NCI-H460 (cell line): ENCODE data around the gene OGFR. TPM values are rescaled to one million over a fixed set of nuclear protein-coding genes. Genes with fewer than 3 reads are reported as not detected.
"Not testable (repeated sequence)": the region's sequence is repeated elsewhere in the genome, so short reads cannot be mapped to it uniquely, and the experiment has no call there.

Experiments used
- DNase-seq: peaks from one replicate; pipeline ENCODE4 v3.0.0-alpha.2; 2016; ENCODE audit warnings: low read depth; ENCODE audit errors: extremely low read depth
- total RNA-seq: library from RNA; depleted of rRNA; stranded (reverse); fragments of >200 nt; shearing (Covaris generic); gene quantifications from 2 replicates; pipeline ENCODE4 v1.2.3, GENCODE V29; 2014

Gene OGFR
- total RNA-seq, 1 experiment from 2014 or later, result 32.6 TPM

DNA sequence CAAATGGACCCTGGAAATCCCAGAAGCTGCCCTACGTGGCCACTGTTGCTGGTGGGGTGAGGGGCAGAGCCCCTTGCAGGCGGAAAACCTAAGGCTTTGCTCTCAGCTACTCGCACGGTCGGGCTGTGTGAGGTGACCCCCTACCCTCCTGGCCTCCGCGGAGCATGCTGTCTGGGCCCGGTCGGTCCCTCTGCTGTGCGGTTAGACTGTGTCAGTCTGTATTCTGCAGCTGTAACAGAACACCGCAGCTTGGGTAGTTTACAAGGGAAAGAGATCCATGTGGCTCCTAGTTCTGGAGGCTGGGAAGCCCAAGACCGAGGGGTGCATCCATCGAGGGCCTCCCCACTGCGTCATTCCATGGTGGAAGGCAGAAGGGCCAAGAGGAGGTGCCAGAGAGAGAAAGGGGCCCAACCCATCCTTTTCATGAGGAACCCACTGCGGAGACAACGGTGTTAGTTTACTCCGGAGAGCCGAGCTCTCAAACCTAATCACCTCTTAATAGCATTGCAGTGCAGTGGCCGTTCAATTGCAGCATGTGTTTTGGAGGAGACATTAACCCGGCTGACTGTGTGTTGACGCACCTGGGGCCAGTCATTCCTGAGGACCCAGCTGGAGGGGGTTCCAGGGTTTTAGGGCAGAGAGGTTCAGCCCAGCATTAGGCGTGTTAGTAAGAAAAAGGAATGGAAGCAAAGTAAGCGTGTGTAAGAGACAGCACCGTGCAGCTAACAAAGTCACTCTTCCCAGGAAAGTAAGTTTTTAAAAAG lies 30.5 kb downstream of the OGFR start:
- no peak for DNase-seq

DNA sequence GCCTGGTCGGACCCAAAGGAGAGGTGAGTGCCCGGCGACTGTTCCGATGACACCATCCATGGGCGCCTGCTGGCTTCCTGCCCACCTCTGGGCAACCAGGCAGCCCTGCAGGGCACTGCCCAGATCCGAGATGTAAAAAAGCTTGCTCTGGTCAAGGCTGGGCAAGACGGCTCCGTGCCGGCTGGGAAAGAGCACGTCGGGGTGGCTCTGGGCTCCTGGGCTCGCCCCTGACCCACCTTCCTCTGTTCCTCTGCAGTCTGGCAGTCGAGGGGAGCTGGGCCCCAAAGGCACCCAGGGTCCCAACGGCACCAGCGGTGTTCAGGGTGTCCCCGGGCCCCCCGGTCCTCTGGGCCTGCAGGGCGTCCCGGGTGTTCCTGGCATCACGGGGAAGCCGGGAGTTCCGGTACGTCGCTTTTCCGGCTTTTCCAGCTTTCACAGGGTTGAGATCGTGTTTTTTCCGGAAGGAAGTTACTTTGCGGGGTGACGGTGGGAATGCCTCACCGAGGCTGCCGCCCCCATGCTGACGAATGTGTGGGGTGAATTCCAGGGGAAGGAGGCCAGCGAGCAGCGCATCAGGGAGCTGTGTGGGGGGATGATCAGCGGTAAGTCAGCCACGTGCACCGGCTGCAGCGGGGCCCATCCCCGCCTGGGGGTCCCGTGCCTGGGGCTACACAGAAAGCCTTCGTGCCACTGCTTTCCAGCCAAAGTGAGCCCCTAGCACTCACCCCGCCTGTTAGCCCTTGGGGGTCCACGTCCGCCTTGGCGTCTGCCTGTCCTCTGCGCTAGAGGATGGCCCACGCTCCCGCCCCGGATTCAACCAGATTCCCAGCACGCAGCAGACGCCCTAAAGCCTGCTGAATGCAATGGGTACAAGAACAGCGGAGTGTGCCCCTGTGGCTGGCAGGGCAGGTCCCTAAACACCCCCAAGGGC lies 31.6 kb downstream of the OGFR start:
- DNase-seq, result no peak

DNA sequence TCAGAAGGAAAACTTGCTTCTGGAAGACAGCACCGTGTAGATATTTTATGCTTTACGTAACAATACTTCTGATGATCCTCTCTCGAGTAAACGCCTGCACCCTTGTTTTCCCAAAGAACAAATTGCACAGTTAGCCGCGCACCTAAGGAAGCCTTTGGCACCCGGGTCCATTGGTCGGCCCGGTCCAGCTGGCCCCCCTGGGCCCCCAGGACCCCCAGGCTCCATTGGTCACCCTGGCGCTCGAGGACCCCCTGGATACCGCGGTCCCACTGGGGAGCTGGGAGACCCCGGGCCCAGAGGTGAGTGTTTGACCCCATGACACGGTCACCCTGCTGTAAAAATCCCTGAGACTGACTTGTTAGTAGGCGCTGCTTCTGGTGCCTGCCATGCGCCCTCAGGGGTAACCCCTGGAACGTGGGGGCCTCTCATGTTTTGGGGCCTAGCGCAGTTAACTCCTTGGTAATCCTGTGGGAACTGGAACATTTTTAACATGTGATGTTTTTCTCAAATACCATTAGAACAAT lies 32.4 kb downstream of the OGFR start:
- DNase-seq, result no peak

DNA sequence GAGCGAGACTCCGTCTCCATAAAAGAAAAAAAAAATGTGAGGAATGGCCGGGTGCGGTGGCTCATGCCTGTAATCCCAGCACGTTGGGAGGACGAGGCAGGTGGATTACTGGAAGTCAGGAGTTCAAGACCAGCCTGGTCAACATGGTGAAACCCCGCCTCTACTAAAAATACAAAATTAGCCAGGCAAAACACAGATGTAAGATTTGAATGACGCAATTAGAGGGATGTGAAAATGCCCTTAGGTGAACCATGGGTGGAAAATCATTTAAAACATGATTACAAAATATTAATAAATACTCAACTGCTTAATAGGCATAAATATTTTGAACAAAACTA lies 33.1 kb downstream of the OGFR start:
- DNase-seq, result no peak

DNA sequence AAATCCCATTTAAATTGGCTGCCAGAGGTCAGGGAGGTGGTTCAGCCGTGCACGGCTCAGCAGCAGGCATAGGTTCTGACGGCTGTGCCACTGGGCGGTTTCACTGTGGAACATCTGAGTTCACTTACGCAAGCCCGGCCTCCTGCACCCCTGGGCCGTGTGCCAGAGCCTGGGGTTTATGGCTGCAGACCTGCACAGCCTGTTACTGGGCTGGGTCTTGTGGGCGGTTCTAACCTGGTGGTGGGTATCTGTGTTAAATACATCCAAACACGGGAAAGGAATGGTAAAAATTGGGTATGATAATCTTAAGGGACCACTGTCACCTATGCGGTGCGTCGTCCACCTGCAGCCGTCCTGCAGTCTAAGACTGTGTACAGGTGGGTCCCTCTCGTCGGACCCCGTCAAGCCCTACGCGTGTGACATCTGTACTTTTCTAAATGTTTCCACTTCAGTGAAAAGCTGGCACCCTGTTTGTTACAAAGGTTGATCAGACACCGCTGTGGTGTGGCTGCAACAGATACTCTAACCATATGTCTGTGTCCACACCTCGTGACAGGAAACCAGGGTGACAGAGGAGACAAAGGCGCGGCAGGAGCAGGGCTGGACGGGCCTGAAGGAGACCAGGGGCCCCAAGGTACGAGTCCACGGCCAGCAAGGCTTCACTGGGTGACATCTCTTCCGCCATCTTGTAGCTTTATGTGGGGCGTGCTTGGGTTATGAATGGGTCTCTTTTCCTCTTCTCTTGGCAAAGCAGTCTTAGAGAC lies 33.7 kb downstream of the OGFR start:
- DNase-seq, result no peak

DNA sequence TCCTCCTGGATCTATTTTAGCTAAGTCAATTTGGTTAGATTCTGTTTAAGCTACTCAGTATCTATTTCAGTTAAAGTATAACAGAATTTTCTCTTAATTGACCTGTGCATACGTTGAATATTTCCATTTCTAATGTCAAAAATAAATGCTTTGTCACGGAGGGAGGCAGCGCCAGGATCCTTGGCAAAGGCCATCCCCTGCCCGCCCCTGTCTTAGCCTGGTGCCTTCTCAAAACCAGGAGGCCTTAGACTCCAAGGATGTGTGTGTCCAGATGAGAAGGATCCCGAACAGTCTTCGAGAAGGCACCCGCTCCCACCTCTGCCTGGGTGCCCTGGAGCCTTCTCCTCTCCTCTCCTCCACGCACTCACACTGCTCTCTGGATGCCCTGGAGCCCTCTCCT lies 34.6 kb downstream of the OGFR start:
- DNase-seq, result no peak

DNA sequence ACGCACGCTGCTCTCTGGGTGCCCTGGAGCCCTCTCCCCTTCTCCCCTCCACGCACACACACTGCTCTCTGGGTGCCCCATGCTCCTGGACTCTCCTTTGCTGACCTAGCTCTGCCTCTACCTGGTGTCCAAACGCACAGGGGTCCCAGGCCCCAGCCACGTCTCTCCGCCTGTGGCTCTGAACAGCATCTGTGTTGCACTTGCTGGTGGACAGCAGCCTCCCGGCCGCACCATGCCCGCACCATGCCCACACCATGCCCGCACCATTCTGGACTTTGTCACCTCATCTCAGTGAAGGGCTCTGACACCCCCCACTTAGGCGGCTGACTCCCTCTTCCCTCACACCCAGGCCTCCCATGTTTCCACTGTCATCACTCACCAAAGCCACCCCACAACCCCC lies 35.2 kb downstream of the OGFR start:
- no peak for DNase-seq

DNA sequence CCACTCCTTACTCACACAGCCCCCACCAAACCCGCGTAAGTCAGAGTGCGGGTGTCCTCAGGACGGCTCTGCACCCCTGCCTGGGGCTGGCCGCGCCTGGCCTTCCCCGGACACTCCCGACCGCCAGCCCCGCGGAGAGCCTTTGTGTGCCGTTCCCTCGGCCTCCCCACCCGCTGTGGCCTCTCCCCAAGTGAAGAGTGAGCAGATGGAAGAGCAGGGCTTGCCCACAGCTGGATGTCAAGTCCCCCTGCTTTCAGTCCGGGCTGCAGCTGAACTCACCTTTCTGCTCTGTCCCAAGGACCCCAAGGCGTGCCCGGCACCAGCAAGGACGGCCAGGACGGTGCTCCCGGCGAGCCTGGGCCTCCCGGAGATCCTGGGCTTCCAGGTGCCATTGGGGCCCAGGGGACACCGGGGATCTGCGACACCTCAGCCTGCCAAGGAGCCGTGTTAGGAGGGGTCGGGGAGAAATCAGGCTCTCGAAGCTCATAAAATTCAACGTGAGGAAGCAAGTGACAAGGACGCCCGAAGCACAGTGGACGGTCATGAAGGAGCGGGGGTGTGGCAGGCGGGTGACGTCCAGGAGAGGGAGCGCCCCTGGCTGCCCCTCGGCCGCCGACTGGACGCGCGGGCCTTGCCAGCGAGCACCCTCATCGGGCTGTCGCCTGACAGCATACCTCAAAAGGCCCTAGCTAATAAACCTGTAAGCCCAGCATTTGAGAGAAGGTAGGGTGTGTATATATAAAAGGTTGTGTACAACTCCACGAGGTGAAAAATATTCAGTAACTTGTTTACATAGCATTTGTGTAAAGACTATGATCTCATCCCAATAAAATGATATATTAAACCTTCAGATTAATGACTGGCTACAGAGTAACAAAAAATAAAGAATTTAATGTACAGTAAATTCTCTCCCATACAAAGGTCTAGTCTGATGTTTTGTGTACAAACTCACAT lies 35.9 kb downstream of the OGFR start:
- no peak for DNase-seq

DNA sequence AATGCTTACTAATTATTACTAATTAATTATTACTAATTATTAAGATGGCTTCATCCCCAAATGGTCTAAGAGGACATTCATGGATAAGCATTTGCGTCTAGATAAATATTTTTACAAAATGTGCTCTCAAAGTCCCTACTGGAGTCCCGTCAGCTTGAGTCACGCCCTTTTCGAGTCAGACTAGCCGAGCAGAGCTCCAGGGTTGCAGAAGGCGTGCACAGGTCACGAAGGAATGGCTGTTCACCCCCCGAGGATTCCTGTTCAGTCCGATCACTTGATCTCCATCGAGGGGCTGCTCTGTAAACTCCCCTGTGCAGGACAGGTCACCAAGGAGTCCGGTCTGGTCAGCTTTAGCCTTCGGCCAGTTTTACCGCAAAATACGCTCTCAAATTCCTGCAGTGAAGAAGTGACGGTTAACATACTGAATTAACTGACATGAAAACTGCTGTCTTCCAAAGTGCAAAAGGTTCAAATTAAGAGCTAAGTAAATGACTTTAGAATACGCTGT lies 37.1 kb downstream of the OGFR start:
- no peak for DNase-seq

DNA sequence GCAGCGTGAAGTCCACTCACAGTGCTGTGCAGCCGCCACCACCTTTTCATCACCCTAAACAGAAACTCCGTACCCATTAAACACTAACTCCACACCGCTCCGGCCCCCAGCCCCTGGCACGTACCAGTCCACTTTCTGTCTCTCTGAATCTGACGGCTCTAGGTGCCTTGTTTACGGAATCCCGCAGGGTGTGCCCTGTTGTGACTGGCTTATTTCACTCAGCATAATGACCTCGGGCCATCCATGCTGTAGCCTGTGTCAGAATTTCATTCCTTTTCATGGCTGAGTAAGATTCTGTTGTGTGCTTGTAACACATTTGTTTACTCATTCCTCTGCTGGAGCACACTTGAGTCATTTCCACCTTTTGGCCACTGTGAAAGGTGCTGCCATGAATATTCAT lies 39.0 kb downstream of the OGFR start:
- DNase-seq, result peak; percentile 43

DNA sequence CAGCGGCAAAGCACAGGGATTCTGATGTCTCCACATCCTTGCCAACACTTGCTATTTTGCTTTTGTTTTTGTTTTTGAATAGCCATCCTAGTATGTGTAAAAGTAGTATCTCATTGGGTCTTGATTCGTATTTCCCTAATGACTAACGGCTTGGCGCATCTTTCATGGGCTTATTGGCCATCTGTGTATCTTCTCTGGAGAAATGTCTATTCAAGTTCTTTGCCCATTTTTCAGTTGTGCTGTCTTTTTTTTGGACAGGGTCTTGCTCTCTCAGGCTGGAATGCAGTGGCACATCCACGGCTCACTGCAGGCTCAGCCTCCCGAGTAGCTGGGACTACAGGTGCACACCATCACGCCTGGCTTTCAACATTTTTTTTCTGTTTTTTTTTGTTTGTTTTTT lies 39.5 kb downstream of the OGFR start:
- DNase-seq, result no peak

DNA sequence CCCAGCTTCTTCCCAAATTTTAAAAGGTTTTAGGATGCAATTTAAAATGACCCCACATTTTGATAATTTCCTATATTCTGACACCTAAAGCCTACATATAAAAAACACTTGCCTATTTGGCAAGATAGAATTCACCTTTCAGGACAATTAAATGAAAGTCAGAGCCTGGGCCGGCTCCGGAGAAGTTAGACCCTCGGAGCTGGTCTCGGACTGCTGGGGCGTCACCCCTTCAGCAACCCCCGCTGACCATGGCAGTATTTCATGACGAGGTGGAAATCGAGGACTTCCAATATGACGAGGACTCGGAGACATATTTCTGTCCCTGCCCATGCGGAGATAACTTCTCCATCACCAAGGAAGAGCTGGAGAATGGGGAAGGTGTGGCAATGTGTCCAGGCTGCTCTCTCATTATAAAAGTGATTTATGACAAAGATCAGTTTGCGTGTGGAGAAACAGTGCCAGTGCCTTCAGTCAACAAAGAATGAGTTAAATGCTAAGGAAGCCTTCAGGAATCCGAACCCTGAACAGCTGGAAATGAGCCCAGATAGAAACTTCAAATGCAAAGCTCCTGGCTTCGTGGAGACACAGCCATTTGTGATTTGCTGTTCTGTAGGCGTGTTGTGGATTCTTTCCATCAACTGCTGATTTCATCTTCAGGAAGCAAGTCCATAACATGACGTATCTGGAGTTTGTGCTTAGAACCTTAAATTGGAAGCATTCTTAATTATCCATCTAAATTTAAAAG lies 41.0 kb downstream of the OGFR start:
- no peak for DNase-seq

DNA sequence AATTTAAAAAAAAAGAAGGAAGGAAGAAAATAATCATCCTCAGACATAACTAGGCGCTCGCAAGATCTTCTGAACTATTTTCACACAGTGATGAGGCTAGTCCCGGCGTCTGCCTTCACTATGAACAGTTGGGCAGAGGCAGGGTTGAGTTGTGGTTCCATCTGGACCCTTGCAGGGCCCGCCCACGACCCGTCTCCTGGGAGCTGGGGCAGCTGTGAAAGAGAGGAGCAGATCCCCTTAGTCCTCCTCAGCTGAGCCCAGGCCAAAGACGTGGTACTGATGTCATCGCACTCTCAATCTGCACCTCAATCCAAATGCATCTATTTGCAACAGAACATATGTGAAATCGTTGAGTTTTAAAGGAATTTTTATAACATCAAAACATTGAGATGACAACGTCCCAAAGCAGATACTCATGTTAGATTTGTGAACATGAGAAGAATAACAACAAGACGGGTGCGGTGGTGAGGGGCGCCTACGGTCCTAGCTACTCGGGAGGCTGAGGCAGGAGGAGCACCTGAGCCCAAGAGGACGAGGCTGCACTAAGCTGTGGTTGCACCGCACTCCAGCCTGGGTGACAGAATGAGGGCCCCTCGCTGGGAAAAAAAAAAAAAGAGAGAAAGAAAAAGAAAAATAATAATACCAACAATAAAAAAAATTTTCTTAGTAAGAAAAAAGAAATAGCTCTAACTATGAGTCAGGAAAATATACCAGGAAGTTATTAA lies 41.7 kb downstream of the OGFR start:
- DNase-seq, result no peak

DNA sequence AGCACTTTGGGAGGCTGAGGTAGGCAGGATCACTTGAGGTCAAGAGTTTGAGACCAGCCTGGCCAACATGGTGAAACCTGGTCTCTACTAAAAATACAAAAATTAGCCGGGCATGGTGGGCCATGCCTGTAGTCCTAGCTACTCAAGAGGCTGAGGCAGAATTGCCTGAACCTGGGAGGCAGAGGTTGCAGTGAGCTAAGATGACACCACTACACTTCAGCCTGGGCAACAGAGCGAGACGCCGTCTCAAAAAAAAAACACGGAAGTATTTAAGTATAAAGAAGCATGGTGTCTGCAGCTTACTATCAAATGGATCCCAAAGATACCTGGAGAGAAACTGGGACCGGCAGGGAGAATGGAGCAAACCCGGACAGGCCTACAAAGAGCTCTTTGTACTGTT lies 44.3 kb downstream of the OGFR start:
- not testable (repeated sequence) for DNase-seq

DNA sequence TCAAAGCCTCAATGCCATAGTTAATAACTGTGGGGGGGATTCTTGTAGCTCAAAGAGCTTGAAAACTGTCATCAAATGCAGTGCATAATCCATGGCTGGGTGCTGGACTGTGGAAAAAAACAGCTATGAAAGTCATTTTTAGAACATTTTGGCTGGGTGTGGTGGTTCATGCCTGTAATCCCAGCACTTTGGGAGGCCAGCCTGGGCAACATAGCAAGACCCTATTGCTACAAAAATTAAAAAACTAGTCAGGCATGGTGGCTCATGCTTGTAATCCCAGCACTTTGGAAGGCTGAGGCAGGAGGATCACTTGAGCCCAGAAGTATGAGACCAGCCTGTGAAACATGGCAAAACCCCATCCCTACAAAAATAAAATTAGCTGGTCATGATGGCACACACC lies 44.8 kb downstream of the OGFR start:
- DNase-seq, result no peak

DNA sequence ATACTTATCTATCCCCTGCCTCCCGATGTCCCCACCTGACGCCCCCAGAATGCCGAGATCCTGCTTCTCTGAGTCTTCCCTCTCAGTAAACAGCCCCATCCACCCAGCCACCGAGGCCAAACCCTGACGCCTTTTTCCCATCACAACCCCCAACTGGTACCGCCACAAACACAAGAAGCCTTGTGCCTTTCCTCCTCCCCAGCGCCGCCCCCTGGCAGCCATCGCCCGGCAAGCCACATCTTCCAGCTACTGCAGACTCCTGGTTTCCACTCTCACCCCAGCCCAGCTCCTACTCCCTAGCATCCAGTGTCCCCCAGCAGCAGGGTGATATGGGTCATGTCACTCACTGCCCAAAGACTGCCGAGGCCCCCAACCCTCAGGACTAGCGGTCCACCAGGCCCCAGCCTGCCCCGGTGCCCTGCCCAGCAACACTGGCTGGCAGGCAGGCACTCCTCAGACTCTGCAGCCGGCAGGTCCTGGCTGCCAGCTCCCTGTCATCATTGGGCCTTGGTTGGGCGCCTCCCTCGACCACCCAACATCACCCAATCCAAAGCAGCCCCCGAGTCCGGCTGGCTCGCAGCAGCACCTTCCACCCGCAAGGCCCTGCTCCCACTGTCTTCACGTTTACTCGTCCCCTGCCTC lies 45.8 kb downstream of the OGFR start:
- no peak for DNase-seq

DNA sequence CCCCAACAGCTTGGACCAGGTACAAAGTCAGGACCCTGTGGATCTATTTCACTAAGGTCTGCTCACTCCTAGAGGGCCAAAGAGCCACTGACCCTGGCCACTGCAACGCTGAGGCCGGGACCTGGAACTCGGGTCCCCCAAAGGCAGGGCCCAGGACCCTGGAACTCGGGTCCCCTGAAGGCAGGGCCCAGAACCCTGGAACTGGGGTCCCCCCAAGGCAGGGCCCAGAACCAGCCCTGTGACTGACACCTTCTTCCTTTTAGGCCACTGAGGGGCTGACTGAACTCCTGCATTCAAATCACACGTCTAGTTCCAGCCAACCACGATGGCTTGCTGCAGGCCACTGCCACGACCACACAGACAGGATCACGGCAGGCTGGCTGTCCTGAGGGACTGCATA lies 47.6 kb downstream of the OGFR start:
- no peak for DNase-seq

DNA sequence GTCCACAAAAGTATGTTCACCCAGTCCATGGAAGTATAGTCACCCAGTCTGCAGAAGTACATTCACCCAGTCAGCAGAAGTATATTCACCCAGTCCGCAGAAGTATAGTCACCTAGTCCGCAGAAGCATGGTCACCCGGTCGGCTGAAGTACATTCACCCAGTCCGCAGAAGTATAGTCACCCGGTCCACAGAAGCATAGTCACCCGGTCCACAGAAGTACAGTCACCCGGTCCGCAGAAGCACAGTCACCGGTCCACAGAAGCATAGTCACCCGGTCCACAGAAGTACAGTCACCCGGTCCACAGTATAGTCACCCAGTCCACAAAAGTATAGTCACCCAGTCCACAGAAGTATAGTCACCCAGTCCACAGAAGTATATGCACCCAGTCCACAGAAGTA lies 48.2 kb downstream of the OGFR start:
- DNase-seq, result no peak
